Activated T-helper 9 cell treated with anti-CD3 and anti-CD28 coated beads, Interleukin-2, amount 50 U/mL, for 16 hours (primary cell): Measurements from ENCODE around the gene DMGDH.
"Not testable (repeated sequence)": the region's sequence is repeated elsewhere in the genome, so short reads cannot be mapped to it uniquely, and the experiment has no call there.

Experiments used
- DNase-seq: peaks from one replicate; pipeline ENCODE4 v3.0.0-alpha.2; 2020; ENCODE audit warnings: low read depth

DMGDH gene

DNA sequence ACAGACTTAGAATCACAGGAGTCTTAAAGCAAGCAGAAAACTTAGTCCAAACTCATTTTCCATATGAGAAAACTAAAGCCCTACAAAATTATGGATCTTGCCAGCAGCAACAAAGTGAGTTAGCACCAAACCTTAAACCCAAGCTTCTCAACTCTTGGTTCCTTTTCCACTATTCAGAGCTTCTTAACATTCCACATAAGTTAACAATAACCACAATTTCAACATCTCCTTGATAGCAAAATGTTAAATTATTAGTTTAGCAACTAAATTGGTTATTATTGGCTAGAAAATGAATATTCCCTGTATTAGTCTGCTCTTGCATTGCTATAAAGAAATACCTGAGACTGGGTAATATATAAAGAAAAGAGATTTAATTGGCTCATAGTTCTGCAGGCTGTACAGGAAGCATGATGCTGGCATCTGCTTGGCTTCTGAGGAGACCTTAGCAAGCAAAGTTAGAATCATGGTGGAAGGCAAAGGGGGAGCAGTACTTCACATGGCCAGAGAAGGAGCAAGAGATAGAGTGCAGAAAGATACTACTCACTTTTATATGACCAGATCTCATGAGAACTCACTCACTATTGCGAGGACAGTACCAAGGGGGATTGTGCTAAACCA lies 58.1 kb downstream of the DMGDH start:
- DNase-seq = no peak

DNA sequence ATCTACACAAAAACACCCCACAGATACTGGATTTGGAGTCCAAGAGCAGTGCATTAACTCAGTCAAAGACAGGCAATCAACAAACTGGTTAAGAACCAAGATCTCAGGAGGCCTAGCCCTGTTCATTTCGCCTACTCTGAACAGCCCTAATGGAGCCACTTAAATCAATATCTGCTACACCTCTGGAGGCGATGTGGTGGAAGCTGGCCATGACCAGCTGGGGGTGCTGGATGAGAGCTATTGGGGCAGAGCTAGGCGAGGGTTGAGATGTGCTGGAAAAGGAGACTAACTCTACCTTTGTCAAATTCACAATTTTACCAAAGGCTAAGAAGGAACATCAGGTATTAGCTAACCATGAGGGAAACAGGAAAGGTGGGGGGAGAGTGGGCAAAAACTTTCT lies 61.1 kb downstream of the DMGDH start:
- no peak for DNase-seq

DNA sequence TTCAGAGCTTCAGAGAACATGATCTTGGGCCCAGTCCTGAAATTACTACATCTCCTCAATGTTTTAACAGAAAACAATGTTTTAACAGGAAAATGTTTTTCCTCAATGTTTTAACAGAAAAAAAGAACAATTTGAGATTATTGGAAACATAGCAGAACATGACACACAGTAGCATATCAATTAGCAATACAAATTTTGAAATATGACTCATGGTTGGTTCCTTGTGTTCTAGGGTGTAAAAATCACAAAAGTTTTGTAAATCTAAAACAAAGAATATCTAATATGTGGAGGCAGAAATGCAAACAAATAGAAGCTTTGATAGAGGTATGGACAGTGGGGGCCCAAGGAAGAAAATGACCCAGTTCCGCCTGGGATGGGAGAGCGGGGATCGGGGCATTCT lies 61.6 kb downstream of the DMGDH start:
- no peak for DNase-seq

DNA sequence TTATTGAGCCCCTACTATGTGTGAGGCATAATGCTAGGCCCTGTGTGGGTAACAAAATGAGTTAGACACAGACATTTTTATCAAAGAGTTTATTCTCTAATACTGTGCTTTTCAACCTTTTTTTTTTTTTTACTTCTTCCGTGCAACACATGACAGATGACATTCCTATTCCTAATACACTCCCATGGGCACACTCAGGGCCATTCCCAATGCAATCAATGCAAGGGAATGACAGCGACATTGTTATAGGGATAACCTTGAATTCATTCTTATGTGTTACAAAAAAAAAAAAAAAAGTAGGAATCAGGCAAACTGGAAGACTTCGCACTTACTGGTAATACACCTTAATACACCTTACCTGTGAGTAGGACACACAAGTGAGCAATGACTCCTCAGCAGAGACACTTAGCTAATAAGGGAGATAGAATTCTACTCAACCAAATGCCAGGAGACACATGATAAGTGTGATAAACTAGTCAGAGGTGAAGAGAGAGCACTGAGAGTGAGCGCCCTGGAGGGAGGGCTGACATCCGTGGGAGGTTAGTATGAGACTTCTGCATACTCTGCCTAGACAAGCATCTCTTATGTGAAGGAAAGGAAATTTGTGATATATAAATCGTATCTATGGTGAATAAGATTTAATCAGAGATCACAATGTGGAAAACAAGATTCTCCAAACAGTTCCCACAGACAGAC lies 63.4 kb downstream of the DMGDH start:
- no peak for DNase-seq

DNA sequence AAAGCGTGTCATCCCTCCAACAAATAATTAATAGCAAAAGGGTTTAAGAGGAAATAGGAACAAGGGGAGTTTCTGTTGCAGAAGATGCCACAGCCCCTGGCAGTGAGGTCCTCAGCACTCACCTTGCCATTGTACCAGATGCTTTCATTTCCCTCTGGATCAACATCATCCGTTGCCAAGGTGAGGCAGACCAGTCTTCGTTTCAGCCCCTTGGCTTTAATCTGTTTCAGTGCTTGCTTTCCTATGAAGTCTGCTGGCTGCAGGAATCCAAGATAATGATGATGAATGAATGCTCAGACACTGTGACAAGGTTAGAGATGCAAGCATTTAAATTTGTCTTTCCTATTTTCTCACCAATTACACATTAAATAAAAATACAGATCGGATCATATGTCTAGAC lies 64.3 kb downstream of the DMGDH start:
- no peak for DNase-seq

DNA sequence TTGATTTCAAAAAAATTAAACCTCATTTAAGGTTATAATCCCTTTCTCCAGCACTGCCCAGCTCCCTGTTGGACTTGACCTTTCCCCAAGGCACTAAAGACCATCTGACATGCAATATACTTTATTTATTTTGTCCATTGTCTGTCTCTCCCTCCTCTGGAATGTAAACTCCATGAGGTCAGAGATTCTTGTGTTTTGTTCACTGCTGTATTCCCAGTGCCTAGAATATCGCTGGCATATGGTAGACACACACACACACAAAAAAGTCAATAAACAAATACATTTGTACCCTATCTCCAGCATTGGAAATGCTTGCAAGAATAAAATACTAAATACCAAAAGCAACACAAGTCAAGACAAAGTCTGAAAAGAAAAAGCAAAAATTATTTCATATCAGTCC lies 67.1 kb downstream of the DMGDH start:
- no peak for DNase-seq

DNA sequence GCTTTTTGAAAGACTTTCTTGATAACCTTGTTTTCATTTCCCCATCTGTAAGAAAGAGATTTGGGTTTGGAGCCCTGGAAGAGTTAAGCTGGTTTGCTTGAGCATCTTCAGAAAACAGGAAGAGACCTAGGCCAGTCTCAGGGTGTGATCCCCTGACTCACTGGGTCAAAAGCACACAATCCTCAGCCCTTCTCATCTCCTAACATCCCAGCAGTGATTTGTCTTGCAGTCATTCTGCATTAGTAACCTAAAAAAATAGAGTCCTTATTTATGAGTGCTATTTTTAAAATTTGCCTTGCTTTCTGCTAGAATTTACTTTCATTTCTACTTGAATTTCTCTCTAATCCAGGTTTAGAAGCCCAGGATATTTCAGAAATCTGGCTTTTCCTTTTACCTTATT lies 68.0 kb downstream of the DMGDH start:
- DNase-seq = no peak

DNA sequence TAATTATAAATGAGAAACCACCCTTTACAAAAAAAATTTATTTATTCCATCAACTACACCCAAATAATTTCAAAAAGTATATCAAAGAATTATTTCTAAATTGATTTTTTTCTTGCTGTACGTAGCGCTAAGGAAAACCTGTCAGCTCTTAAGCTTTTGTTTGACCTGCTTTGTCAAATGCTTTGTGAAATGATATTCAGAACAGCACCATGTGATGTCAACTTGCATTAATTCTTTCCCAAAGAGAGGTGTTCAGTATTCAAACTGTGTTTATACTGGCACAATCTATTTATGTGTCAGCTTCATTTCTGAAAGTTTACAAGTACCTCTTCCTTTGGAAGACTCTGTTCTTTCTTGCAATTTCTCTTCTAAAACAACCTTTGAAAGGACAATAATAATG lies 72.4 kb downstream of the DMGDH start:
- DNase-seq = no peak

DNA sequence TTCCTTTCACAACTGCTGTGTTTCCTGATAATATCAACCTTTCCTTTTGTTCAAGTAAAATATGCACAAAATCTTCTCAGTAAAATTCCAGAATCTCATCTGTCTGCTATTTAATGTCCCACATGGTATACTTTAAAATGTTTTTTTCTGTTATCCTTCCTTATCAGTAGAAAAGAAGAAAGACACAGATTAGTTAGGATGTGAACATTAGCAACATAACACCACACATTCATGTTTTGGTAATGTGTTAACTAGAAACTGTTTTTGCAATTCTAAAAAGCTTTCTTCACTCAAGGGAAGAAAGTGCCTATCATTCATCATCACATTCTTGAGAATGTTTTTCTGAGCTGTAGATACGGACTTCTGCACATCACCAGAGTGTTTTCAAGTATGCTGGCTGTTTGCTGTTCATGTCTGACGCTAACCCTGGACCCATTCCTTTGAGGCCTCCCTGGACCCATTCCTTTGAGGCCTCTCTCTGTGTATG lies 73.9 kb downstream of the DMGDH start:
- no peak for DNase-seq

DNA sequence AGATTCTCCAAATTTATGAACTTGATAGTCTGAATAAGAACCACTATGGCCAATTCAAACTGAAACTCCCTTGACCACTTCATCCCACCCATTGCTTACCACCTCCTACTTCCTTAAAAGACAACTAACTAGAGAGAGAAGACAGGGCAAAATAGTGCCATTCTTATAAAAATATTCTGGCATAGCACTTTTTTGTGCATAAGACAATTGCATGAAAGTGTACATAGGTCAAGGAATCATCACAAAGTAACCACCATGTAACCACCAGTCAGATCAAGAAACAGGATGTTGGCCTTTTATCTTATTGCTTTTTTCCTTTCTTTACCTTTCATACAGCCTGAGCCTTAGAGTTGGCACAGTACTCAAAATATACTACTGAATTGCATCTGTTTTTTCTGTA lies 76.3 kb downstream of the DMGDH start:
- no peak for DNase-seq

DNA sequence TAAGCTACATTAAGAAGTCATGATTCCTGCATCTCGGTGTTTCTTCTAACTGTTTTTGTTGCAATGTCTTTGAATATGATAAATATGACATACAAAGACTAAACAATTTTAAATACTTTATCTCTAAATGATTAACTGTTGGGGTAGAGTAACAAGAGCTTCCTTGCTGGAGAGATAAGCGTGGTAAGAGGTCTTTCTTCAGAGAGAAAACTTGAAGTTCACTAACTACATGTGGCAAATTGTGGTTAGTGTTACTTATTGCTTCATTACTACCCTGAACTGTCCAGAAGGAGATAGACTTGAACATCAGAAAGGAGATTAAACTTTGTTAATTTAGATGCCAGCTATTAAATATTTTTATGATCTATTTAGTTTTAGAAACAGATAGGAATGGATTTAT lies 77.3 kb downstream of the DMGDH start:
- DNase-seq = no peak

DNA sequence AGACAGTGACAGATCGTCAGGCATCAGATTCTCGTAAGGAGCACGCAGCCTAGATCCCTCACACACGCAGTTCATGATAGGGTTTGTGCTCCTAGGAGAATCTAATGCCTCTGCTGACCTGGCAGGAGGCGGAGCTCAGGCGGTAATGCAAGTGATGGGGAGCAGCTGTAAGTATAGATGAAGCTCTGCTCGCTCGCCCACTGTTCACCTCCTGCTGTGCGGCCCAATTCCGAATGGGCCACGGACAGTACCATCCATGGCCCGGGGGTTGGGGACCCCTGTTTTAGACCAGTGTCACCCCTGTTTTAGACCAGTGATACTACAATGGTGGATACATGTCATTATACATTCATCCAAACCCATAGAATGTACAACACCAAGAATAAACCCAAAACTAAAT lies 80.4 kb downstream of the DMGDH start:
- DNase-seq = no peak

DNA sequence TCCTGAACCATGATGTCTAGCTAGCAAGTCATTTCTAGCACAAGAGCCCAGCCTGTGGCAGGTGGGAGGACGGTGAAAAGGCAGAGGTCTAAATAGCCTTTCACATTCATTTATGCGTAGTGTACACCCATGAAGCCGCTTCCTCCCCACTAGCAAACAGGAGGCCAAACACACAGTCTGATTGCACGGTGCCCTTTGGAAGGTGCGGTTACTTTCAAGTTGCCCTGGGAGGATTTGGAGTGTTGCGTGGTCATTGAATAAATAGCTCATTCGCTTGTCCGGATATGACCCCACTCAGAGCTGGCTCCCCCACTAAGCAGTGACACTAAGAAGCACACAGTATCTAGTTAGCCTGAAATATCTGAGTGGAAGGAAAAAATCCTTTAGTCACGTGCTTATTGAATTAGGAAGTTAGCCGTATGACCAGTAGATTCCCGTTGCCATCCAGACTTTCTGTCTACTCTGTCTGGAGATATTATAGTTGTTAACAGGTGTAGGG lies 83.7 kb downstream of the DMGDH start:
- DNase-seq = peak; percentile 43

DNA sequence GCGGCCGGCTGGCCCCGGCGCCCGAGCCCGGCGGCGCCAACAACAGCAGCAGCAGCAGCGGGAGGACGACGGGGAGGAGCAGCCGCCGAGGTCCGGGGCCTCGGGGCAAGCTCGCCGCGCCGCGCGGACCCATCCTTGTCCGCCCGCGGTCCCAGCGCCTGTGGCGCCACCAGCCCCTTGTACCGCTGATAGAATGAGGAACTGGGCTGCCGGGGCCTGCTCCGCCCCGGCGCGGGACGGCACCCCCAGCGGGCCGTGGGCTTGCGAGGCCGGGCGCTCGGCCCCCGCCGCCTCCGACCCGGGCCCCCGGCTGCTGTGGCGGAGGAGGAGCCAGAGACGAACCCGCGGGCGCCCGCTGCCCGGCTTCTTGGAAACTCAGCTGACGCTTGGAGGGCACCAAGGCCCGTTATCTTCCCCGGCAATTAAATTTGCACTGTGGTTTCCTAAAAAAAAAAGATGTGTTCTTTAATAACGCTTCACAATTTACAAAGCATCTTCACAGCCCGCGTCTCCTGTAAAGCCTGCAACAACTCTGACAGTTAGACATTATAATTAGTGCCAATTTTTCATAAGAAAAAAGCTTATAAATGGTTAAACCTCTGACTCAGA lies 84.3 kb downstream of the DMGDH start, which contains the start of gene ARSB:
TSS of gene ARSB (minus strand) at position 195 of the 609 bp plus-strand sequence. CDS start at position 133, 62 bp downstream.
- DNase-seq = peak; percentile 39

DNA sequence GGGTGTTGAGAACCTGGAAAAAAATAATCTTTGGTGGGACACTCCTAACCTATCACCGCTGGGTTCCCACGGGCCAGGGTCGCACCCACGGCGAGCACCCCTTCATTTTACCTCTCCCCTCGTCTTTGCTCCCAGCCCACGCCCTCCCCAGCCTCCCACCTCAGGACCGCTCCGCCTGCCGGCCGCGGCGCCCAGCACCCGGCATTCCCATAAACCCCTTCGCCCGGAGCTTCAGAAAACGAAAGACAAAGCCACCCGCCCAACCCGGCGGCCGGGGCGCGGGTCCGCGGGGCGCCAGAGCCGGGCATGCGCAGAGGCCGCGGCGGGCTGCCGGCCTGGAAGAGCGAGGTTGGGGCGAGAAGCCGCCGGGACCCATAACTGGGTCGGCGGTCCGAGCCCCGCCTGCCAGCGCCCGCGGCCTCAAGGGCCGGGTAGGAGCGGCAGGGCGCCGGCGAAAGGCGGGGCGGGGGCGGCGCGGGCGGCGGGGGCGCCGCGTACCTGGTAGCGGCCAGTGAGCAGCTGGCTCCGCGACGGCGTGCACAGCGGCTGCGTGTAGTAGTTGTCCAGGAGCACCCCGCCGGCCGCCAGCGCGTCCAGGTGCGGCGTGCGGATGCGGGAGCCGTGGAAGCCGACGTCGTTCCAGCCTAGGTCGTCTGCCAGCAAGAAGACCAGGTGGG lies 84.9 kb downstream of the DMGDH start:
- peak; percentile 76 for DNase-seq

DNA sequence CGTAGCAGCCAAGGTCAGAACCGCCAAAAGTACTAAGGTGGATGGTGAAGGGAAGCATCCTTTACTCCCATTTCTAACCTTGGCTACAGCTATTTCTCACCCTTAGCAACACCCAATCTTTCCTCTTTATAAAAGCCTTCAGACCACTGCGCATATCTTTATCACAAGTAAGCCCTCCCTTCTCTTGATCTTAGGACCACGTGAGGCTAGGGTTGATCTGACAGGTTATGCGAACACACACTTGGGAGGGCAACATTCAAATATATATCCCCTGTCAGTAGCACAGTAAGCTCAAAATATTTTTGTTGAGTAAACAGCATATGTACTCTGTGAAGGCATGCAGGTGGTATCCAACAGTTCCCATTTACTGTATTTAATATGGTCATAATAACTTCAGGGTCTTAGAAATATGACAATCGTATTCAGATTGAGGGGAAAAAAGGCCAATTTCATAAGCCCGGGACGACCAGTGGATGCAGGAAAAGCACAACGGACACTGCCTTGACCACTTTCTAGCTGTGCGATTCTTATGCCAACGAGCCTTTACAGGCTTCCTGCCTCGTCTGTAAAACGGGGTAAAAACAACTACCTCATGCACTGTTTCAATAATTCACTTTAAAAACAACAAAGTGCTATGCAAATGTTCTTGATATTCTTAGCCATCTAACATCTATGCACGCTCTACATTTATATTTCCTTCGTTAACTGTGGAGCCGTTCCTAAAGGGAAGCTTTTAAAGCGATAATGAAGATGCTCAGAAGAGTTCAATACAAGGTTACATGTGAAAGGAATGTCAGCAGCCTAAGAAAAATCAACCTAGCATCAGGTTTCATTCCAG lies 85.7 kb downstream of the DMGDH start:
- no peak for DNase-seq

DNA sequence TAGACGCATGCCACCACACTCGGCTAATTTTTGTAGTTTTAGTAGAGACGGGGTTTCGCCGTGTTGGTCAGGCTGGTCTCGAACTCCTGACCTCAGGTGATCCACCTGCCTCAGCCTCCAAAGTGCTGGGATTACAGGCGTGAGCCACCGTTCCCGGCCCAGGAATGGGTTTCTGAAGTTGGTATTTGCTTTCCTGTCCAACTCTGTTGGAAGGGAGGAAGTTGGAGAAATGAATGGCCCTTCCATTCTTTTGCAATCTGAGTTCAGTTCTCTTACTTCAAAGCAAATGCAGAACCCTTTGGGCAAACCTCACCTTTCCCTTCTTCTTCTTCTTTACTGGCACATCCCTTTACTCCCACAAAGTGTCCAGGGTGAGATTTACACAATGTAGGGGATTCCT lies 86.3 kb downstream of the DMGDH start:
- not testable (repeated sequence) for DNase-seq

DNA sequence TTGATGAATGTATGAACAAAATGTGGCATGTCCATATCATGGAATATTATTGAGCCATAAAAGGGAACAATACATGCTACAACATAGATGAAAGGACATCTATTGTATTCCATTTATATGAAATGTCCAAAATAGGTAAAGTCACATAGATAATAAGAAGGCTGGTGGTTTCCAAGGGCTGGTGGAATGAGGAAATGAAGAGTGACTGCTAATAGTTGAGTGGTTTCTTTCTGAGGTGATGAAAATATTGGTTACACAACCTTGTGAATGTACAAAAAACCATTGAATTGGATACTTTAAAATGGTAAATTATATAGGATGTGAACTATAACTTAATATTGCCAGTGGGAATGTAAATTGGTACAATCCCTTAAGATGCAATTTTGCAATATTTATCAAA lies 89.6 kb downstream of the DMGDH start:
- no peak for DNase-seq

DNA sequence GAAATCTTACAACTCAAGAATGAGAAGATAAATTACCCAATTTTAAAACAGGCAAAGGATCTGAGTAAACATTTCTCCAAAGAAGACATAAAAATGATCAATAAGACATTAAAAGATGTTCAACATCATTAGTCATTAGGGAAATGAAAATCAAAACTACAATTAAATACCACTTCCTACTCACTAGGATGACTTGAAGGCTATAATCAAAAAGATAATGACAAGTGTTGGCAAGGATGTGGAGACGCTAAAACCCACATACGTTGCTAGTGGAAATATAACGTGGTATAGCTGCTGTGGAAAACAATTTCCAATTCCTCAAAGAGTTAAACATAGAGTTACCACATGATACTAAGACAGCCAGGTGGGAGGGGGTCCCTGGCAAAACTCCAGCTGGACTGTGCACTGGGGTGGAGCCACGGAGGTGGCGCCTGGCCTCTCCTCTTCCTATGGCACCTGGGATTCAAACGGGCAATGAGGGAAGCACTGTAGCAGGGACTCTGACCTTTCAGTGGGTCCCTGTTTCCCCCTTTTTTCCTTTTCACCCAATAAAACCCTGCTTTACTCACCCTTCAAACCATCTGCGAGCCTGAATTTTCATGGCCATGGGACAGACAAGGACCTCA lies 90.2 kb downstream of the DMGDH start:
- no peak for DNase-seq

DNA sequence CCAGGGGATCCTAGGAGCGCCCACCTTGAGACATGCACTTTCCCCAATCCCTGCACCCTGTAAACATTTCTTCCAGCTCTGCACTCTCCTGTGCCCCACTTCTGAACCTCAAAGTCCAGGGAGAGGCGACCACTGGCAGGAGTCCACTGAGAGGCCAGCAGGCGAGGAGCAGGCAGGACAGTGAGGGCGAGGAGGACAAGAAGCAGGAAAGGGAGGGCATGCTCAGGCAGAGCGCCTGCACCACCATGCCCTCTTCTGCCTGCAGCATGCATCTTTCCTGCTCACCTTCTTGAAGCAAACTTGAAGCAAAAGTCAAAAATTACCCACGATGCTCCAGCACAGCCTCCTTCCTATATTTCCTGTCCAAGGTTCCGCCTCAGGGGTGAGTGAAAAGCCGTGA lies 94.4 kb downstream of the DMGDH start:
- DNase-seq = no peak

DNA sequence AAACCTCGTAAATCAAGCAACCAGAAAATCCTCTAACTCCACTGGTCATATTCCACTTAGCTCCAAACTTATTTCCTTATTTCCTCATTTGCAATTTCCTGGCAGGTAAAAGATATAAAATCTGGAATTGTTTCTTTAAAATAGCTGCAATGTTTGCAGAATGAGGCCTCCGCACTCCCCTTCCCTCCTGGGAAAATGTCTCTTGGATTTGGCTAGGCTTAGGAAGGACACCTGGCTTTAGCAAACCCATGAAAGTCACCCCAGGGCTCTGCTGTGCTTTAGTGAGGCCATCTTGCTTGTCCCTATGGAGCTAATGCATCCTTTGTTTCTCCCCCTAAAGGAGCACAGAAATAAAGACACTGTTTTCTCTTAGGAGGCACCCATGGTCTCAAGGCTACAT lies 94.9 kb downstream of the DMGDH start:
- DNase-seq = no peak
